Measurements from ENCODE around the gene STPG3.

The STPG3 gene

GRCh38 chr9:137278721-137279711, 27.9 kb downstream of the STPG3 start:
- TF ChIP-seq CTCF (IDR thresholded peaks at IDR 0.05; ENCODE audit: insufficient read depth, missing control alignments), result no peak
- FAIRE-seq (no peak), DNase-seq (ENCODE audit: insufficient read length, low spot score) (no peak)

GRCh38 chr9:137279741-137280473, 28.8 kb downstream of the STPG3 start:
- DNase-seq (ENCODE audit: insufficient read length, low spot score) (no peak), FAIRE-seq (no peak)
- TF ChIP-seq CTCF (IDR thresholded peaks at IDR 0.05; ENCODE audit: insufficient read depth, missing control alignments), result no peak

DNA sequence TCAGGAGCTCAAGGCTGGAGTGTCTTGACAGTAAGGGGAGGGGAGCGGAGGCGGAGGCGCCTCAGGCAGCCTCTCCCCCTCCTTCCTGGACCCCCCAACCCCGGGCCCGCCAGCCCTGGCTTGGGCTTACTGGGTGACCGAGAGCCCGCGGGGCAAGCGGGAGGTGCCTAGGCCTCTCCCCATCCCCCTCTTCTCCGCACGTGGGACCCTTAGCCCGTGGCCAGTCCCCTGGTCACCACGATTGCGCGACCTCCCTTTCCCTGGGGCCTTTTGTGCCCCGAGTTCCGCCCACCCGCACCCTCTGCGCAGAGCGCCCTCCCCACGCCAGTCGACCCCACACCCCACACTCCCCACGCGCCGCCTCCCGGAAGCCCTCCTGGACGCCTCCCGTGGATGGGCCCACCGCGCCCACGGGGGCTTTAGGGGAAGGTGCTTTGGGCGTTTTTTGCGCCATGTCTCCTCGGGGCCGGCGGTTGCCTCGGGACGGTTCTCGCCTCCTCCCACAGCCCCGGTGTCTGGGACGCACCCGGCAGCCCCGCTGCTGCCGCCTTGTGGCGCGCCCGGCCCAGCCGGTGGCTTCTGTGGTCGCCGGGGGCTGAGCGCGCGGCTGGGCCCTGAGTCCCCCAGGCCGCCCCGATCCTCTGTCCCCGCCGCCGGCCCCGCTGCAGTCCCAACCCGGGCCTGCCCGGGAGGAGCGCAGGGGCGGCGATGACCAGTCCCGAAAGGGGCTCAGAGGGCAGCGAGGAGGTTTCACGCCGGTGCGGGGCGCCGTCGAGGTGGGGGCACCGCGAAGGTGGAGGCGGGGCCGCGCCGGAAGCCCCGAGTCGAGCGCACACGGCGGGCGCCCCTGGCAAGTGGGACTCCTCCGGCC, 29.6 kb downstream of the STPG3 start:
- FAIRE-seq (no peak), DNase-seq (ENCODE audit: insufficient read length, low spot score) (no peak)
- TF ChIP-seq CTCF (IDR thresholded peaks at IDR 0.05; ENCODE audit: insufficient read depth, missing control alignments), result peak; percentile 29

DNA sequence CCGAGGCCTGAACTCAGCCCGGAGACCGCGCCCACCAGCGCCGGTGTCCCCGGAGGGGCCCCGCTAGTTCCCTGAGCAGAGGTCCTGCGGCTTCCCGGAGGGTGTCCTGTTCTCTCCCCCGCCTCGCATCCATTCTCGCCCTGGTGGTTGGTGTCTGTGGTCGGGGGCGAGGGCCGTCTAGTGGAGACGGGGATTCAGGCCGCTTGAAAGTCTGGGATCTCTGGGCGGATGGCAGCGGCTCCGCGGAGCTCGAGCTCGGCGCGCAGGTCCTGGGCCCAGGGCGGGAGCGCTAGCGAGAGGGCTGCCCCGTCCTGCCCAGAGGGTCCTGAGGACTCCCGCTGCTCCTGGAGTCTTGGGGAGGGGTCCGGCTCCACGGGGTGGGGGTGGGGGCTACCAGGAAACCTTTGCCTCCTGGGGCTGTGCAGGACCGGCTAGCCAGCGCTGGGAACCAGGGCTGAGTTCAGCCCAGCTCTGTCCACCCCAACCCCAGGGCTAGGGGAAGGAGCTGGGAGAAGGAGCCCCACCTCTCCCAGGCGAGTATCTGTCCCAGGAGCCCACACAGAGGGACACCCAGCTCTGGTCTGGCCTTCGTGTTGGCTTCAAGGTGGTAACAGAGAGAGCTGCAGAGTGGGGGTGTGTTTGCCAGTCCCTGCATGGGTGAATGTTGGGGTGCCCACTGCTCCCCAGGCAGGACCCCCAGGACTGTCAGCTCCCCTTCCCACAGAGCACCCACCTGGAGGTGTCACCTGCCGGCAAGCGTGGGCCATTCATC, 30.4 kb downstream of the STPG3 start:
- DNase-seq (ENCODE audit: insufficient read length, low spot score), result no peak
- TF ChIP-seq CTCF (IDR thresholded peaks at IDR 0.05; ENCODE audit: insufficient read depth, missing control alignments), result no peak
- FAIRE-seq, result no peak

DNA sequence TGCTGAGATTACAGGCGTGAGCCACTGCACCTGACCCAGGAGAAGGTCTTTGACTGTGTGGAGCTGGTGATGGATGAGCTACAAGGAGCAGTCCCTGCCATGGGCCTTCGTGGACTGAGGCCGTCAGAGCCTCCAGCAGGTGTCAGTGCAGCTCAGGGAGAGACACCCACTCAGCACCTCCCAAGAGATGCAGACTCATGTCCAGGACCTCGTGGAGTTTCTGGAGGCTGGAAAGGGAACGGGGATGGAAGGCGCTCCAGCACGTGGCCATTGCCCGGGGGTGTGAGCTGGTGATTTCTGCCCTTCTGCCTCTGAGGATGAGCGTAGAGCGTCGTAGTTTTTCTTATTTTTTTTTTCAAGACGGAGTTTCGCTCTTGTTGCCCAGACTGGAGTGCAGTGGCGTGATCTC, 35.9 kb downstream of the STPG3 start:
- FAIRE-seq (no peak), DNase-seq (ENCODE audit: insufficient read length, low spot score) (no peak)
- TF ChIP-seq CTCF (IDR thresholded peaks at IDR 0.05; ENCODE audit: insufficient read depth, missing control alignments), result peak; percentile 59

- FAIRE-seq, result no peak
- no peak for TF ChIP-seq CTCF (IDR thresholded peaks at IDR 0.05; ENCODE audit: insufficient read depth, missing control alignments)
- DNase-seq (ENCODE audit: insufficient read length, low spot score), result no peak
These were observed 42.0 kb downstream of the STPG3 start for GRCh38 chr9:137293094-137293481.
